HEK293 (cell line): ENCODE results near the gene NDE1.

Source experiments
- CTCF ChIA-PET: fragments of 350-600 bp; formaldehyde crosslinking; extraction: SDS; loops from one replicate; lab custom pipeline; 2021; ENCODE audit warnings: antibody characterized with exemption; lab: Yijun Ruan, JAX
- POLR2A ChIA-PET: fragments of 300-600 bp; formaldehyde crosslinking; extraction: SDS; loops from one replicate; lab custom pipeline; 2020; ENCODE audit warnings: antibody characterized with exemption, inconsistent platforms; lab: Yijun Ruan, JAX
- H3K27ac ChIP-seq: fragments of 200-500 bp; sonication (Bioruptor generic); 2 replicates; pipeline ENCODE4 v1.5.1; 2014; ENCODE audit warnings: low read depth, low read length, control low read depth, inconsistent platforms; ENCODE audit errors: extremely low read depth
- H3K36me3 ChIP-seq, 2 experiments: fragments of 200-500 bp in 1 of 2; sonication (Bioruptor generic) in 1 of 2; 1 replicate in 1 of 2; 2 replicates in 1 of 2; pipeline ENCODE4 v1.5.1; 2014 to 2017; ENCODE audit warnings: inconsistent platforms in 2 of 2, low read length in 2 of 2; ENCODE audit not compliant: control insufficient read depth in 2 of 2, insufficient read depth in 1 of 2
- H3K4me1 ChIP-seq: fragments of 200-500 bp; sonication (Bioruptor generic); 2 replicates; pipeline ENCODE4 v1.5.1; 2014; ENCODE audit warnings: mild to moderate bottlenecking, low read length, inconsistent platforms; ENCODE audit not compliant: control insufficient read depth, insufficient read depth
- H3K4me3 ChIP-seq: 2 replicates; pipeline ENCODE4 v1.5.1; 2011; ENCODE audit warnings: low read depth, mild to moderate bottlenecking, control low read depth, low read length, moderate library complexity
- H3K9me3 ChIP-seq: fragments of 200-500 bp; sonication (Bioruptor generic); 2 replicates; pipeline ENCODE4 v1.5.1; 2014; ENCODE audit warnings: low read depth, low read length, inconsistent platforms; ENCODE audit not compliant: control insufficient read depth, insufficient read depth
- FEZF1 ChIP-seq: fragments of 450-650 bp; formaldehyde crosslinking; IDR thresholded peaks from 2 replicates; pipeline ENCODE4 v1.5.1; 2016; ENCODE audit warnings: missing biosample characterization, missing genetic modification characterization
- GLI4 ChIP-seq: fragments of 450-650 bp; formaldehyde crosslinking; IDR thresholded peaks from 2 replicates; pipeline ENCODE4 v1.5.1; 2016; ENCODE audit warnings: missing biosample characterization, missing genetic modification characterization
- SCRT2 ChIP-seq: fragments of 450-650 bp; formaldehyde crosslinking; IDR thresholded peaks from 2 replicates; pipeline ENCODE4 v1.5.1; 2016; ENCODE audit warnings: missing biosample characterization, missing genetic modification characterization
- SP2 ChIP-seq: fragments of 450-650 bp; formaldehyde crosslinking; IDR thresholded peaks from 2 replicates; pipeline ENCODE4 v1.5.1; 2016; ENCODE audit warnings: missing biosample characterization, missing genetic modification characterization
- SP3 ChIP-seq: fragments of 450-650 bp; formaldehyde crosslinking; IDR thresholded peaks from 2 replicates; pipeline ENCODE4 v1.5.1; 2016; ENCODE audit warnings: missing biosample characterization, missing genetic modification characterization
- TCF7L2 ChIP-seq: IDR thresholded peaks from 2 replicates; pipeline ENCODE4 v1.6.1; 2011; ENCODE audit warnings: low read depth, mild to moderate bottlenecking, inconsistent platforms, low read length, moderate library complexity, borderline replicate concordance
- ZNF112 ChIP-seq: fragments of 450-650 bp; formaldehyde crosslinking; IDR thresholded peaks from 2 replicates; pipeline ENCODE4 v1.5.0; 2017; ENCODE audit warnings: missing biosample characterization, missing genetic modification characterization
- ZNF155 ChIP-seq: fragments of 450-650 bp; formaldehyde crosslinking; IDR thresholded peaks from 2 replicates; pipeline ENCODE4 v1.5.1; 2016; ENCODE audit warnings: missing biosample characterization, missing genetic modification characterization
- ZNF2 ChIP-seq: fragments of 450-650 bp; formaldehyde crosslinking; IDR thresholded peaks from 2 replicates; pipeline ENCODE4 v1.5.1; 2016; ENCODE audit warnings: missing biosample characterization, missing genetic modification characterization
- ZNF221 ChIP-seq: fragments of 450-650 bp; formaldehyde crosslinking; IDR thresholded peaks from 2 replicates; pipeline ENCODE4 v1.5.1; 2017; ENCODE audit warnings: missing biosample characterization, missing genetic modification characterization, borderline replicate concordance
- ZNF26 ChIP-seq: fragments of 450-650 bp; formaldehyde crosslinking; IDR thresholded peaks from 2 replicates; pipeline ENCODE4 v1.5.1; 2016; ENCODE audit warnings: missing biosample characterization, missing genetic modification characterization
- ZNF324 ChIP-seq: fragments of 450-650 bp; formaldehyde crosslinking; IDR thresholded peaks from 2 replicates; pipeline ENCODE4 v1.5.1; 2016; ENCODE audit warnings: missing biosample characterization, missing genetic modification characterization
- ZNF37A ChIP-seq: fragments of 450-650 bp; IDR thresholded peaks from 2 replicates; pipeline ENCODE4 v1.5.1; 2018; ENCODE audit warnings: missing biosample characterization, missing genetic modification characterization
- ZNF426 ChIP-seq: fragments of 450-650 bp; formaldehyde crosslinking; IDR thresholded peaks from 2 replicates; pipeline ENCODE4 v1.5.1; 2017; ENCODE audit warnings: missing biosample characterization, missing genetic modification characterization, mild to moderate bottlenecking, inconsistent platforms, moderate library complexity
- ZNF433 ChIP-seq: fragments of 450-650 bp; formaldehyde crosslinking; IDR thresholded peaks from 2 replicates; pipeline ENCODE4 v1.5.1; 2016; ENCODE audit warnings: missing biosample characterization, missing genetic modification characterization, low read depth
- ZNF544 ChIP-seq: fragments of 450-650 bp; formaldehyde crosslinking; IDR thresholded peaks from 2 replicates; pipeline ENCODE4 v1.5.0; 2017; ENCODE audit warnings: missing biosample characterization, missing genetic modification characterization
- ZNF654 ChIP-seq: fragments of 450-650 bp; formaldehyde crosslinking; IDR thresholded peaks from 2 replicates; pipeline ENCODE4 v1.5.1; 2016; ENCODE audit warnings: low read depth, missing biosample characterization, missing genetic modification characterization
- ZNF670 ChIP-seq: fragments of 450-650 bp; formaldehyde crosslinking; IDR thresholded peaks from 2 replicates; pipeline ENCODE4 v1.5.1; 2016; ENCODE audit warnings: missing biosample characterization, missing genetic modification characterization, low read depth
- ZNF701 ChIP-seq: fragments of 450-650 bp; formaldehyde crosslinking; IDR thresholded peaks from 2 replicates; pipeline ENCODE4 v1.5.1; 2016; ENCODE audit warnings: missing biosample characterization, missing genetic modification characterization
- ZNF768 ChIP-seq: fragments of 450-650 bp; formaldehyde crosslinking; IDR thresholded peaks from 2 replicates; pipeline ENCODE4 v1.5.1; 2018; ENCODE audit warnings: missing biosample characterization, mild to moderate bottlenecking, missing genetic modification characterization
- ZNF776 ChIP-seq: fragments of 450-650 bp; formaldehyde crosslinking; IDR thresholded peaks from 2 replicates; pipeline ENCODE4 v1.5.0; 2017; ENCODE audit warnings: missing biosample characterization, missing genetic modification characterization, borderline replicate concordance
- ZNF837 ChIP-seq: fragments of 450-650 bp; formaldehyde crosslinking; IDR thresholded peaks from 2 replicates; pipeline ENCODE4 v1.5.1; 2016; ENCODE audit warnings: missing biosample characterization, missing genetic modification characterization
- TF ChIP-seq, protein P1 (sequence below): fragments of 450-650 bp; formaldehyde crosslinking; IDR thresholded peaks from 2 replicates; pipeline ENCODE4 v1.5.1; 2016; ENCODE audit warnings: missing biosample characterization, missing genetic modification characterization
- TF ChIP-seq, protein P2 (sequence below): fragments of 450-650 bp; formaldehyde crosslinking; IDR thresholded peaks from 2 replicates; pipeline ENCODE4 v1.5.0; 2017; ENCODE audit warnings: missing biosample characterization, missing genetic modification characterization, borderline replicate concordance
- TF ChIP-seq, protein P3 (sequence below): fragments of 450-650 bp; formaldehyde crosslinking; IDR thresholded peaks from 2 replicates; pipeline ENCODE4 v1.5.1; 2016; ENCODE audit warnings: missing biosample characterization, missing genetic modification characterization

Gene NDE1

GRCh38 chr16:15743657-15744056, 93.6 kb downstream of the NDE1 start:
- Histone ChIP-seq H3K9me3 (no peaks in the 10 kb centered on the region), H3K27ac (no peak overlapping the region), H3K36me3 (no peaks in the 10 kb centered on the region), H3K4me1 (no peaks in the 10 kb centered on the region), H3K4me3 (no peak overlapping the region)
- POLR2A ChIA-PET = no interaction called here
- CTCF ChIA-PET = no interaction called here
- peak; percentile 85; the same call in 1 of the 2 replicates for TF ChIP-seq SCRT2 (tag by site-specific recombination)
- no peak for TF ChIP-seq ZNF837
- TF ChIP-seq, protein P1, sequence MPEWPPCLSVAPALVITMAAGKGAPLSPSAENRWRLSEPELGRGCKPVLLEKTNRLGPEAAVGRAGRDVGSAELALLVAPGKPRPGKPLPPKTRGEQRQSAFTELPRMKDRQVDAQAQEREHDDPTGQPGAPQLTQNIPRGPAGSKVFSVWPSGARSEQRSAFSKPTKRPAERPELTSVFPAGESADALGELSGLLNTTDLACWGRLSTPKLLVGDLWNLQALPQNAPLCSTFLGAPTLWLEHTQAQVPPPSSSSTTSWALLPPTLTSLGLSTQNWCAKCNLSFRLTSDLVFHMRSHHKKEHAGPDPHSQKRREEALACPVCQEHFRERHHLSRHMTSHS (tag by site-specific recombination) = no peak
- no peak for TF ChIP-seq TCF7L2
- no peak for TF ChIP-seq FEZF1 (tag by site-specific recombination)

DNA sequence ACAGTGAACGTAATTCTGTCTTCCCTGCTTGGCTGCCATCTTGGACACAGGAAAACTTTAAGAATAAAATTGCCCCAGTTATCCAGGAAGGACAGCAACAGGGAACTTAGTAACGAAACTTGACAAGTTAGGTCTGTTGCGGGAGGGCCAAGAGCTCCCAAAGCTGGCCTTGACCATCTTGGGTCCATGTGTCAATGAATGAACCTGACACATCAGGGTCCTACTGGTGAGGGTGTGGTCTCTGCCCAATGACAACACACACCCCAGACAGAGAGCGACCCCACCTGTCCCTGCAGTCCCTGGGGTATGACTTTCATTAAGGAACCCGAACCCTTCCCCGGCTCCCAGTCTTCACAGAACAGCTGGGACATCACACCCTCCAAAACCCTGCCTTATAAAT, 96.3 kb downstream of the NDE1 start:
- H3K4me1 ChIP-seq = no peaks in the 10 kb centered on the region
- no peaks in the 10 kb centered on the region for H3K36me3 ChIP-seq
- TF ChIP-seq ZNF155 (no peak), SP2 (tag by site-specific recombination) (no peak), ZNF37A (tag by site-specific recombination) (no peak), ZNF433 (tag by site-specific recombination) (no peak), ZNF2 (tag by site-specific recombination) (no peak), ZNF776 (tag by site-specific recombination) (no peak), ZNF324 (no peak), ZNF221 (no peak), ZNF670 (tag by site-specific recombination) (no peak), ZNF544 (tag by site-specific recombination) (no peak), ZNF26 (tag by site-specific recombination) (no peak), ZNF654 (tag by site-specific recombination) (no peak), ZNF768 (tag by site-specific recombination) (no peak)
- TF ChIP-seq, protein P2, sequence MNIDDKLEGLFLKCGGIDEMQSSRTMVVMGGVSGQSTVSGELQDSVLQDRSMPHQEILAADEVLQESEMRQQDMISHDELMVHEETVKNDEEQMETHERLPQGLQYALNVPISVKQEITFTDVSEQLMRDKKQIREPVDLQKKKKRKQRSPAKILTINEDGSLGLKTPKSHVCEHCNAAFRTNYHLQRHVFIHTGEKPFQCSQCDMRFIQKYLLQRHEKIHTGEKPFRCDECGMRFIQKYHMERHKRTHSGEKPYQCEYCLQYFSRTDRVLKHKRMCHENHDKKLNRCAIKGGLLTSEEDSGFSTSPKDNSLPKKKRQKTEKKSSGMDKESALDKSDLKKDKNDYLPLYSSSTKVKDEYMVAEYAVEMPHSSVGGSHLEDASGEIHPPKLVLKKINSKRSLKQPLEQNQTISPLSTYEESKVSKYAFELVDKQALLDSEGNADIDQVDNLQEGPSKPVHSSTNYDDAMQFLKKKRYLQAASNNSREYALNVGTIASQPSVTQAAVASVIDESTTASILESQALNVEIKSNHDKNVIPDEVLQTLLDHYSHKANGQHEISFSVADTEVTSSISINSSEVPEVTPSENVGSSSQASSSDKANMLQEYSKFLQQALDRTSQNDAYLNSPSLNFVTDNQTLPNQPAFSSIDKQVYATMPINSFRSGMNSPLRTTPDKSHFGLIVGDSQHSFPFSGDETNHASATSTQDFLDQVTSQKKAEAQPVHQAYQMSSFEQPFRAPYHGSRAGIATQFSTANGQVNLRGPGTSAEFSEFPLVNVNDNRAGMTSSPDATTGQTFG (tag by site-specific recombination) = no peak
- no peak overlapping the region for H3K4me3 ChIP-seq
- ChIA-PET CTCF (no interaction called here), POLR2A (no interaction called here)
- no peak overlapping the region for H3K27ac ChIP-seq
- no peaks in the 10 kb centered on the region for H3K9me3 ChIP-seq

- Histone ChIP-seq H3K4me3 (no peak overlapping the region), H3K4me1 (no peaks in the 10 kb centered on the region), H3K27ac (no peak overlapping the region), H3K36me3 (no peaks in the 10 kb centered on the region), H3K9me3 (no peaks in the 10 kb centered on the region)
- POLR2A ChIA-PET = no interaction called here
- CTCF ChIA-PET = interaction anchor here (0.8 to 1.1 kb wide), 3 partner anchors 8 to 75 kb away, joined by 3 to 5 read pairs (median 3); no protein-coding TSS in a partner anchor
- TF ChIP-seq GLI4 (tag by site-specific recombination) = no peak
- no peak for TF ChIP-seq ZNF112
- no peak for TF ChIP-seq TCF7L2
- no peak for TF ChIP-seq ZNF701 (tag by site-specific recombination)
- TF ChIP-seq, protein P3, sequence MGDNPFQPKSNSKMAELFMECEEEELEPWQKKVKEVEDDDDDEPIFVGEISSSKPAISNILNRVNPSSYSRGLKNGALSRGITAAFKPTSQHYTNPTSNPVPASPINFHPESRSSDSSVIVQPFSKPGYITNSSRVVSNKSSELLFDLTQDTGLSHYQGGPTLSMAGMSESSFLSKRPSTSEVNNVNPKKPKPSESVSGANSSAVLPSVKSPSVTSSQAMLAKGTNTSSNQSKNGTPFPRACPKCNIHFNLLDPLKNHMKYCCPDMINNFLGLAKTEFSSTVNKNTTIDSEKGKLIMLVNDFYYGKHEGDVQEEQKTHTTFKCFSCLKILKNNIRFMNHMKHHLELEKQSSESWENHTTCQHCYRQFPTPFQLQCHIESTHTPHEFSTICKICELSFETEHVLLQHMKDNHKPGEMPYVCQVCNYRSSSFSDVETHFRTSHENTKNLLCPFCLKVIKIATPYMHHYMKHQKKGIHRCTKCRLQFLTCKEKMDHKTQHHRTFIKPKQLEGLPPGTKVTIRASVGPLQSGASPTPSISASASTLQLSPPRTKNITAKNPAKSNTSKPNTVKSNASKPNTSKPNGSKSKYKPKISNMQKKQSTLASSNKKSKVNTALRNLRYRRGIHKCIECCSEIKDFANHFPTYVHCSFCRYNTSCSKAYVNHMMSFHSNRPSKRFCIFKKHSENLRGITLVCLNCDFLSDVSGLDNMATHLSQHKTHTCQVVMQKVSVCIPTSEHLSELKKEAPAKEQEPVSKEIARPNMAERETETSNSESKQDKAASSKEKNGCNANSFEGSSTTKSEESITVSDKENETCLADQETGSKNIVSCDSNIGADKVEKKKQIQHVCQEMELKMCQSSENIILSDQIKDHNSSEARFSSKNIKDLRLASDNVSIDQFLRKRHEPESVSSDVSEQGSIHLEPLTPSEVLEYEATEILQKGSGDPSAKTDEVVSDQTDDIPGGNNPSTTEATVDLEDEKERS (tag by site-specific recombination) = no peak
- no peak for TF ChIP-seq SP3 (tag by site-specific recombination)
- no peak for TF ChIP-seq ZNF426 (tag by site-specific recombination)
Observed at GRCh38 chr16:15747937-15748336, 97.9 kb downstream of the NDE1 start.
